ENCODE results near the gene MXRA7.

DNA sequence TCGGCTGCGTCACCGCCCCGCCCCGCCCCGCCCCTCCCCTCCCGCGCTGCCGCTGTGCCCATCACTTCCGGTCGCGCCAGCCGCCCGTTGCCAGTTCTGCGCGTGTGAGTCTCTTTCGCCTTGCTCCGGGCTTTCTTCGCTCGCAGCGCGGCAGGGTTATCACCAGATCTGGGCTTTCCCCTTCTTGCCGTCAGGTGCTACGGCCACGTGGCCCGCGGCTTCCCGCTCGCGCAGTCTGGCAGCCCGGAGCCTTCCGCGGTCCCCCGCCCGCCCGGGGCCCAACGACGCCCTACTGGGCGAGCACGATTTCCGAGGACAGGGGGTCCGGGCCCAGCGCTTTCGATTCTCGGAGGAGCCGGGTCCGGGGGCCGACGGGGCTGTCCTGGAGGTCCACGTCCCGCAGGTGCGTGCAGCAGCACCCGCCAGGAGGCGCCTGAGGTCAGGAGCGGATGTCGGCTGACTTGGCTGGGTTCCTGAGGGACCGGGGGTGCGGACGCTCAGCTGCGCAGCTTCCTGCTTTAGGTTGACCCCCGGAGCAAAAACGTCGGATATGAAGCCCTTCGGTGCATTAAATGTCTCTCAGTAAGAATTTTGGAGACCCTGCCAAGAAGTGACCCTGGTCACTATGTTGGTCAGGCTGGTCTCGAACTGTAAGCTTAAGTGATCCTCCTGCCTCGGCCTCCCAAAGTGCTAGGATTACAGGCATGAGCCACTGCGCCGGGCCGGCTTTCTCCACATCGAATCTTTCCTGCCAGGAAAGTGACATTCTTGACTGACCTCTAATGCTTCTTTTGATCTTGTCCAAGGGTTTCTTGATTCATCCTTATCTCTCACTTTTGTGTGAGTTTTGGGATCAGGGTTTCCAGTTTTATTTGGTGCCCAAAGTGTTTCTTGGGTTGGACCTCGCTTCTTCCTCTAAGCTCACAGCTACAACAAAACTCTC is 16.3 kb upstream of the MXRA7 start, which contains the start of gene METTL23:
- TF ChIP-seq CTCF (IDR thresholded peaks at IDR 0.05) (peak; percentile 51 to 97 (median 89)), POLR2A (IDR thresholded peaks at IDR 0.05) (peak; percentile 65), EP300 (IDR thresholded peaks at IDR 0.05) (no peak)
